Measurements from ENCODE around the gene DYDC1.
"Not testable (repeated sequence)": the region's sequence is repeated elsewhere in the genome, so short reads cannot be mapped to it uniquely, and the experiment has no call there.

The DYDC1 gene

DNA sequence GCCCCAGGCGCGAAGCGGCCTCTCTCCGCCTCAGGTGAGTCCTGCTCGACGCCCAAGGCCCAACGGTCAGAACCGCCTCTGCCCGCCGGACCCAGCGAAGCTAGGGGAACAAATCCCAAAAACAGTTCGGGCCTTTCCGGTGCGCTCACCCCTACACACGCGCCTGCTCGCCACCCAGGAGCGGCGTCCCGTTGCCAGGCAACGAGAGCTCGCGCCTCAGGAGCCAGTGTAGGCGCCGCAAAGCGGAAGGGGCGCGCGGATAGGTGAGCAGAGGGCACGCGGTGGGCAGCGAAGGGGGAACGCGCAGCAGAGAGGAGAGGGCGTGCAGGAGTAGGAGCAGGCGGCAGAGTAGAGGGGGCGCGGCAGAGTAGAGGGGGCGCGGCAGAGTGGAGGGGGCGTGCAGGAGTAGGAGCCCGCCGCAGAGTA, at the start of gene DYDC1, which contains the start of gene DYDC2:
Gene DYDC1 (minus strand): TSS at position 193 of the 426 bp plus-strand sequence. CDS start 4,154 bp downstream, outside the sequence.
Gene DYDC2 (plus strand): TSS at position 219 of the 426 bp plus-strand sequence. CDS start 5,663 bp downstream, outside the sequence.
- no peak for DNase-seq (ENCODE audit: low read depth)

DNA sequence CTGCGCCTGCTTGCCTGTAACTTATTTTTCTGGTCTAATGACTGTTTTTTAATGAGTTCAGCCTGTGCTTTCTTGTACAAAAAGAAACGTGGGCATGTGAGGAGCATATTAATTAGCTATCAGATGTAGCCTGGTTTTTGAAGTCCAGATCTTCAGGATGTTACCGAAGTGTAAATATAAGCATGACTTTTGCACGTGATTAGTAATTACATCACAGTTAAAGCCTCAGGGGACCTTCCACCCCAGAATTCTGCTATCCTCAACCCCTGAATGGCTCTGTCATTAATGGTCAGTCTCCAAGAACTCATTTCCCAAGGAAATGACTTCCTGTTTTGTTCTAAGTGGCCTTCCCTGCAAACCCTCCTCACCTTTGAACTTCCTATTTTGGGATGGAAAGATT, 49.6 kb upstream of the DYDC1 start:
- DNase-seq (ENCODE audit: low read depth) = no peak

DNA sequence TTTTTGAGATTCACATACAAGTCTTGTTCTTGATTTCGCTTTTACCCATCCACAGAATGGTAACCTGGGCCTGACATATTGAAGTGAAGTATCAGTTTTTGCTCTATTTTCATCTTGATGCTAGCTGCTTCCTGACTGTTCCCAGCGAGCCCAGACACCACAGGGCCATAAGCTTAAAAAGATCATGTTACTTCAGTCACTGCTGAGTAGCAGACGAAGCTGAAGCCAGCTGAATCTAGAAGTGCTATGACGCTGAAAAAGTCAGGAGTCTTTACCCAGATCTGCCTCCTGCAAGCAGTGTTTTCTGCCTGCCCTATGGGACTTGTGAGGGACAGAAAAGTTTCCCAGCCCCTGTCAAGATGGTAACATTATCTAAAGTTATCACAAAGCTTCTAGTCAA, 49.1 kb upstream of the DYDC1 start:
- no peak for DNase-seq (ENCODE audit: low read depth)

DNA sequence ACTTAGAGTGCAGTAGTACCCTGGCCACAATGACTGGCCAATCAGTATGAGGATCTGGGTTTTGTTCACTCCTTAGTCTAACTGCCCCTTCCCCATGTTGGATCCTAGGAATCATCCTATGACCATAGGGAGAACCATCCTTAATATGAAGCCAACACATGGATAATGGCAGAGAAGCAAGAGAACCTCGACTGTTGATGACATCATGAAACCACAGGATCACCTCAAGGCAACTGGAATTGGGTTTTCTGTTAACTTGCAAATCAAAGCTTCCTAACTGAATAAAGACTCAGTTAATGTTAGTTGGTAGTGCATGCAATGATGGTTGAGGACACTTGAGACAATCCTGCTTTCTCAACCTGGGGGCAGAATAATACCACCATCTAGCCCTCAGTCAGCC, 48.5 kb upstream of the DYDC1 start:
- DNase-seq (ENCODE audit: low read depth) = no peak

DNA sequence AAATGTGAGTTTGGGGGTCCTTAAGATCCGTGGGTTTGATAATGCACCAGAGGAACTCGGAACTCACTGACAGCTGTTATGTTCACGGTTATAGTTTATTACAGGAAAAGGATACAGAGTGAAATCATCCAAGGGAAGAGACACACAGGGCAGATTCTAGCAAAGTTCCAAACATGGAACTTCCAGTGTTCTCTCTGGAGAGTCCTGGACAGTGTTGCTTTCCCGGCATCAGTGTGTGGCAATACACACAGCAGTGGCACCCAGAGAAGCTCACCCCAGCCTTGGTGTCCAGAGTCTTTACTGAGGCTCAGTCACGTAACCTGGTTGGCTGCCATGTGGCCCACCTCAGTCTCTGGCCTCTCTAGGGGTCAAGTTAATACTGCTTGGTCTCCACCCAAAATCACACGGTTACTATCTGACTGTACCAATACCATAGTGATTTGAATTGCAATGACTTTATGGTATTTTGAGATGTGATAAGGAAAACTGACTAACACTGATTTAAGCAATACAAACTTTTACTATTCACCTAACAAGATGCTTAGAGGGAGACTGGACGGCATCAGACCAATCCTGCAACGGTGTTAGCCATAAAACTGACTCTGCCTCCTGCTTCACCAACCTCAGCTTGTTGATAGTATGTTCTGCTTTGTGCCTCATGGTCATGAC, 43.7 kb upstream of the DYDC1 start:
- no peak for DNase-seq (ENCODE audit: low read depth)

DNA sequence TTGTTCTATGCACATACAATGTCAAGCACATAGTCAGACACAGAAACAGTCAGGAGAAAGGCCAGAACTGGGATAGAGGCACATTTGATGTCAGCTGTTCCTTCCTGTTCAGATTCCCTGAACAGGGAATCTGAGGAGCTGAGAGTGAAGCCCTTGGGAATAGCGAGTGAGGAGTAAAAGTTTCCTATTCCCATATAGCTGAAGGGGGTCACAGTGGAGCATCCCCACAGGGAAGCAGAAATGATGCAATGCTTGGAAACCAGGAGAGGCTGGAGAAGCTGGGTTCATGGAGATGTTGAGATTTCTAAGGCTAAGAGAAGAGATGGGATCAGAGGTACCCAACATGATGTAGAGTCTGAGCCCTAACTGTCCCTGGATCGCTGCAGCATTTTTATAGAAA, 40.5 kb upstream of the DYDC1 start:
- no peak for DNase-seq (ENCODE audit: low read depth)

DNA sequence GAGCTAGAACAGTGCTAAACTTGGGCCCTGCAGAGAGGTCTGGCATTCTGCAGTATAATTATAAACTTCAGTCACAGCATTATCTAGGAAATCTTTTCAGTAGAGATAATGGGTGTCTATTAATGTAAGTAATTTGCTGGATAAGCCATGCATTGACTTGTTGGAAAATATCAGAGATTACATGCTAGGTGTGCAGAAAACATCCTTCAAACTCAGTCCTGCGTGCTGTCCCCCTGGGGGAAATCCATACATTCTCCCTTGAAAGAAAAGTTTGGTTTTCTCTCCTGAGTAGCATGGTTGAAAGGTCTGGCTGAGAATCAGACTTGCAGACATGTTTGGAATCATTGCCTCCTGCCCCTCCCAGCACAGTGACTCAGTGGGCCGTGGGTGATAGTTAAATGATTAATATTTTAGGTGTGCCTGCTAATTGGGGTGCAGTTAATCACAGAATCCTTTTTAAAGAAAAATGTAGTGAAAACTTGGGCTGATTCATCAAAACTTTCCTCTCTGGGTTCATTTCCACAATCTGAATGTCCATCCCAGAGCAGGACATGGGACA, 37.9 kb upstream of the DYDC1 start:
- DNase-seq (ENCODE audit: low read depth) = no peak

DNA sequence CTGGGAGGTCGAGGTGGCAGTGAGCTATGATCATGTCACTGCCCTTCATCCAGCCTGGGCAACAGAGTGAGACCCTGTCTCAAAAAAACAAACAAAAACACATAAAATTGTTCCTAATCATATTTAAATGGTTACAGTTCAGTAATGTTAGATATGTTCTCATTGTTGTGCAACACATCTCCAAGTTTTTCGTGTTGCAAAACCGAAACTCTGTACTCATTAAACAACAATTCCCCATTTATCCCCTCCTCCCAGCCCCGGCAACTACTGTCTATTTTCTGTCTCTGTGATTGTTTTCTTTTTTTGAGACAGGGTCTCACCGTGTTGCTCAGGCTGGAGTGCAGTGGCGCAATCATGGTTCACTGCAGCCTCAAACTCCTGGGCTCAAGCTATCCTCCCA, 35.7 kb upstream of the DYDC1 start:
- DNase-seq (ENCODE audit: low read depth) = no peak

DNA sequence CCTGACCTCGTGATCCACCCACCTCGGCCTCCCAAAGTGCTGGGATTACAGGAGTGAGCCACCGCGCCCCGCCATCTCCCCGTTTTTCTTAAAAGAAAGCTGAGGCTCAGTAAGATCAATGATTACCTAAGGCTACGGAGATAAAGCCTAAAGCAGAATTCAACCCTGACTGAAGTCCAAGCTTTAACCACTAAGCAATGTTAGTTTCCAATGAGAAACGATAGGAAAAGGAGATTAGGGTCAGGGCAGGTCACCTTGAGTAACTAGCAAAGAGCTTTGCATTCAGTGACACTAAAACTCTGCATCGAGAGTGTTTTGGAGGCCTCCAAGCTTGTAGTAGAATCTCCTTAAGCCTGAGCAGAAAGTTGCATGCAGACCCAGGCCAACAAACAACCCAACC, 34.2 kb upstream of the DYDC1 start:
- no peak for DNase-seq (ENCODE audit: low read depth)

DNA sequence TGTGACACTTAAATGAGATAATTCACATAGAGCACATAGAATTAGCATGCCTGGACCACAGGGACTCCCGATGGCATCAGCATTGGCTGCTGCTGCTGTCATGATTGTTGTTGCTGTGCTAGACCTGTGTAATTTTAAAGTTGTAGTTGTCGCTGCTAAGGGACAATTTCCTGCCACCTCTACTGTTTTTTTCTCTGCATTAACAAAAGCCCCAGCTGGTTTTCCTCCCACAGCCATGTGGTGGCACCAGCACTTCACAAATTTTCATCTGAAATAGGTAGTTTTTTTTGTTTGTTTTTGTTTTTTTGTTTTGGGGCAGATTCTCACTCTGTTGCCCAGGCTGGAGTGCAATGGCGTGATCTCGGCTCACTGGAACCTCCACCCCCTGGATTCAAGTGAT, 26.4 kb upstream of the DYDC1 start:
- DNase-seq (ENCODE audit: low read depth) = no peak

DNA sequence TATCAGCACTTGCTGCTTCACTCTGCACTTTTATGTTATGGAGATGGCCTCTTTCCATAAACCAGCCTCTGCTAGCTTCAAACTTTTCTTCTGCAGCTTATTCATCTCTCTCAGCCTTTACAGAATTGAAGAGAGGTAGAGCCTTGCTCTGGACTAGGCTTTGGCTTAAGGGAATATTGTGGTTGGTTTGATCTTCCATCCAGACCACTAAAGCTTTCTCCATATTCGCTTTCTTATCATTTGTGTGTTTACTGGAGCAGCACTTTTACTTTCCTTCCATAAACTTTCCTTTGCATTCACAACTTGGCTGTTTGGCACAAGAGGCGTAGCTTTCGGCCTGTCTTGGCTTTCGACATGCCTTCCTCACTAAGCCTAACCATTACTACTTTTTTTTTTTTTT, 23.6 kb upstream of the DYDC1 start:
- no peak for DNase-seq (ENCODE audit: low read depth)

DNA sequence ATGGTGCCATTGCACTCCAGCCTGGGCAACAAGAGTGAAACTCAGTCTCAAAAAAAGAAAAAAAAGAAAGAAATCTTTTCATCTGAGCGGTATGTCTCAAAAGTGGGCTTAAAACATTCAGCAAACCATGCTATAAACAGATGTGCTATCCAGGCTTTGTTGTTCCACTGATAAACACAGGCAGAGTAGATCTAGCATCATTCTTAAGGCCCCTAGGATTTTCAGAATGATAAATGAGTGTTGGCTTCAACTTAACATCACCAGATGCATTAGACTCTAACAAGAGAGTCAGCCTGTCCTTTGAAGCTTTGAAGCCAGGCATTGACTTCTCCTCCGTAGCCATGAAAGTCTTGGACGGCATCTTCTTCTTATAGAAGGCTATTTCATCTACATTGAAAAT, 23.1 kb upstream of the DYDC1 start:
- DNase-seq (ENCODE audit: low read depth) = no peak

DNA sequence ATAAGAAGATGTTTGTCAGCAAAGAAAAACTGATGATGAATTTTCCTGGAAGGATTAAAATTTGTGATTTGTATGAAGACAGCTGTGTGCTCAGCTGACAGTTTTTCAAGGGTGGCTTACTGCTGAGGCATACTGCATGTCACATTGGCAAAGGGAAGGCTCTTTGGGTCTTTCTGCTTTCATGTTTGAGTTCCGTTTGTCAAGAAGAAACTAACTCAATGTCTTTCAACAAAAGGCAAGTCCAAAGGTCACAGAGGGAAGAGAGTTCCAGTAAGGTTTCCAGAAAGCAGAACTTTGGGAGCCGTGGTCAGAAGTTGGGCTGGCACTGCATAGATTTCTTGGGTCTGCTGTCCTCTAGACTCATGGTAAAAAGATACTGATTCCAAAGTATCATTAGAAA, 16.9 kb upstream of the DYDC1 start:
- DNase-seq (ENCODE audit: low read depth) = no peak

DNA sequence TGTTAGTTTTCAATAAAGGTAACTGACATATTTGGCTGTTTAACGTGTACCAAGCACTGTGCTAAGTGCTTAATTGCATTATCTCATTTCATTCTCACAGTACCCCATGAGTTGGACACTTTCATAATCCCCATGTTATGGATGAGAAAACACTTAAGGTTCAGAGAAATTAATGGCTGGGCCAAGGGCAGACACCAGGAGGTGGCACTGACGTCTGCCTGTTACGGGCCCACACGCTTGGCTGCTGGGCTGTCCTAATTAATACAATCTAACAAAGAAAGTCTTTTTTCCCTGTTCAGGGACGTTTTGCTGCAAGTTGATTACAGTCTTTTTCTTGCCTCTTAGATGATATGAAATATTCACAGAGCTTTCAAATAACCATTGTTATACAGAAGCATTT, 16.1 kb upstream of the DYDC1 start:
- no peak for DNase-seq (ENCODE audit: low read depth)

DNA sequence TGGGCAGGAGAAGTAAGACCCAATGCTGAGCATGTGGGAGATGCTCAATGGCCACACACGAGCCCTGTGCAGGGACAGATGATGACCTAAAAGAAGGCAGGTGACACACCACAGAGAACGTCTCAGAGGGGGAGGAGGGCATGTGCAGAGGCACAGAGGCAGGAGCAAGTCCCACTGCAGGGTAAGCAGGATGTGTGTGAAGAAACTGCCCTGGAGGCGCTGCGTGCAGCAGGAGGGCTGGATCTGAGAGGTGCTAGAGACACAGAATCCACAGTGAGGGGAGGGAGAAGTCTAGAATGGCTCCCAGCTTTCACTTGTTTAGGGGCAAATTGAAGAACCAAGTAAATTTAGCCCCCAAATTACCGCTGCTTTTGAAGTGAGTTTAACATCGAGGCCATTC, 14.9 kb upstream of the DYDC1 start:
- no peak for DNase-seq (ENCODE audit: low read depth)

DNA sequence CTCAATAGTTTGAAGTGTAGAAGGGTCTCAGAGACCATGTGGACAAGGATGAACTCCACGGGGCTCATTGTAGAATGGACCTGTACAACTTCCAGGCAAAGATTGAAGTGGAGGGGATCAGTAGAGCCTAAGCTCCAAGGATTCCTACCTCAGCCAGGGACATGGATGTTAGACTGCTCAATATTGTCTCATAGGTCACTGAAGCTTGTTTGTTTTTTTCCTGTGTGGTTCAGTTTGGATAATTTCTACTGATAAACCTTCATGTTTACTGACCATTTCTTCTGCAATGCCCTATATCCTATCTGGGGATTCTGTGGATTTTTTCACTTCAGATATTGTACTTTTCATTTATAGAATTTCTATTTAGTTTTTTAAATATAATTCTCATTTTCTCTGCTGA, 9.0 kb upstream of the DYDC1 start:
- DNase-seq (ENCODE audit: low read depth) = no peak

DNA sequence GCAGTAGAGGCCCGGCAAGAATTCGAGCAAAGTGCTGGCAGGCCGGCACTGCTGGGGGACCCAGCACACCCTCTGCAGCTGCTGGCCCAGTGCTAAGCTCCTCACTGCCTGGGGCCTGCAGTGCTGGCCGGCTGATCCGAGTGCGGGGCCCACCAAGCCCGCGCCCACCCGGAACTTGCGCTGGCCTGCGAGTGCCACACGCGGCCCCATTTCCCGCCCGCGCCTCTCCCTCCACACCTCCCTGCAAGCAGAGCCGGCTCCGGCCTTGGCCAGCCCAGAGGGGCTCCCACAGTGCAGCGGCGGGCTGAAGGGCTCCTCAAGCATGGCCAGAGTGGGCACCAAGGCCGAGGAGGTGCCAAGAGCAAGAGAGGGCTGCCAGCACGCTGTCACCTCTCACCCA, 3.1 kb upstream of the DYDC1 start:
- no peak for DNase-seq (ENCODE audit: low read depth)

DNA sequence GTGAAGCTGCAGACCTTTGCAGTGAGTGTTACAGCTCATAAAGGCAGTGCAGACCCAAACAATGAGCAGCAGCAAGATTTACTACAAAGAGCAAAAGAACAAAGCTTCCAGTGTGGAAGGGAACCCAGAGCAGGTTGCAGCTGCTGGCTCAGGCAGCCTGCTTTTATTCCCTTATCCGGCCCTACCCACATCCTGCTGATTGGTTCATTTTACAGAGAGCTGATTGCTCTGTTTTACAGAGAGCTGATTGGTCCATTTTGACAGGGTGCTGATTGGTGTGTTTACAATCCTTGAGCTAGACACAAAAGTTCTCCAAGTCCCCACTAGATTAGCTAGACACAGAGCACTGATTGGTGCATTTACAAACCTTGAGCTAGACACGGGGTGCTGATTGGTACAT, 2.4 kb upstream of the DYDC1 start:
- not testable (repeated sequence) for DNase-seq (ENCODE audit: low read depth)

DNA sequence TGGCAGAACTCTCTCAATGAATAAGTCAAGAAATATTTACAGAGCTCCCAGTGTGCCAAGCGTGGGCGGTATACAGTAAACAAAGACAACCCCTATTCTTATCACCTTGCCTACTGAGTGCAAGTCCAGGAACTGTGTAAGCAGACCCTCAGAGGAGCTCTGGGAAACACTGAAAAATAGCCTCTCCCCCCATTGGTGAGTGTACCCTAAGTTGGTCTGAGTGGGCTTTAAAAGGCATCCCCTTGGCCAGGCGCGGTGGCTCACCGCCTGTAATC, 1.2 kb upstream of the DYDC1 start:
- DNase-seq (ENCODE audit: low read depth) = no peak

DNA sequence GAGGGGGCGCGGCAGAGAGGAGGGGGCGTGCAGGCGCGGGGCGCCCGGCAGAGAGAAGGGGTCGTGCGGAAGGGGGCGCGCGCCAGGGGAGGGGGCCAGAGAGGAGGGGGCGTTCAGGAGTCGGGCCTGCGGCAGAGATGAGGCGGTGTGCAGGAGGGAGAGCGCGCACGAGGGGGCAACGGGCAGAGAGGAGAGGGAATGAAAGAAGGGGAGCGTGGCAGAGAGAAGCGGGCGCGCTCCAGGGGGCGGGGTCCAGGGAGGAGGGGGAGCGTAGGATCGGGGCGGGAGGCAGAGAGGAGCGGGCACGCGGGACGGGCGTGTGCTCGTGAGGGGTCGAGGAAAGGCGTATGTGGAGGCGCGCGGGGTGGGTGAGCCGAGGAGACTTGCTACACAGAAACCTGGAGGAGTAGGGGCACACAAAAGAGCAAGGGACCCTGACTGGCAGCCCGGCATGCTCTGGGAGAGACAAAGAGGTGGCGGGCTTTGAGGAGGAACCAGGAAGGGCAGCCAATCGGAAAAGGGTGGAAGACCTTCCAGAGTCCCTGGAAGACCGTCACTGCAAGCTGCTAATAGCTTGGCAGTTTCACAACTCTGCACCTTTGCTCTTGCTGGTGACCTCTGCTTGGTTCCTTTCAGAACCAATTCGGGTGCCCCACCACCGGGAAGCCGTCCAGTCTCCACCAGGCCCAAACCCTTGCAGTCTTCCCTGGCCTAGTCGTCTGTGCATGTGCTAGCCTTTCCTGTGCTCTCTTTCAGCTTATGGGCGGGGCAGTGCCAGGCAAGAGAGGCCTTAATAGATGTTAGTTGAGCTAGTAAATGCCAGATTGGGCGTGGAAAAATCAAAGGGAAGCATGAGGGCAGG, 665 bp upstream of the DYDC1 start:
- DNase-seq (ENCODE audit: low read depth) = no peak

DNA sequence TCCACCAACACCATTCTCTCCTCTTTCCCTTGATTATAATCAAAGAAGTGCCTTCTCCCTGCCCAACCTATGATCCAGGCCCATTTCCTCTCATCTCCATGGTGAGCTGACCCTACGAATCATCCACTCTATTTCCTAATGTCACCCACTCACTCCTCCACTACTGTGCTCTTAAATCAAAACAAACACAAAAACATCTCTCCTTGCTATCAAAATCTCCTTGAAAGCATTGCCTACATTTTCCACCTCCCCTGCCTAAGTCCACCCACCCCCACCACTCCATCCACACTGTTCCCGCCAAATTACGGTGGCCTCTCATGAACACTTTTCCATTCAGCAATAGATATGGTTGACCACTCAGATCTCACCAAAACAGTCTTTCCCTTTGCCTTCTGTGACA, 5.3 kb downstream of the DYDC1 start:
- DNase-seq (ENCODE audit: low read depth) = no peak

DNA sequence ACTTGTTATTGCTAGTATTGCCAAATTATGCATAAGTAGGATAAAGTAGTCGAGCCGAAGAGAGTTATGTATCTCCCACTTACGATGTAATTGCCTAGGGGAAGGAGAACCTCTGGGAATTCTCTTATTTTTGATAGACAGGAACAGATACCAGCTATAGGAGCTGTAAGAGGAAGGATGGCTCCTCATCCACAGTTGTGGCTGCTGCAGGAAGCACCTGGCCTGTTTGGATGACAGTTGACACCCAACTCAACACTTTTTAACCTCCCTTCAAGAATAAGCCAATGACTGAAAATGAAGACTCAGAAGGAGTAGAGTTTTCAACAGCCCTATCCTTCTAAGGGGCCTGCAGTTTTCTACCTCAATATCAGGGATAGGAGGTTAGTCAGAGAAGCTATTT, 6.3 kb downstream of the DYDC1 start:
- DNase-seq (ENCODE audit: low read depth) = no peak

DNA sequence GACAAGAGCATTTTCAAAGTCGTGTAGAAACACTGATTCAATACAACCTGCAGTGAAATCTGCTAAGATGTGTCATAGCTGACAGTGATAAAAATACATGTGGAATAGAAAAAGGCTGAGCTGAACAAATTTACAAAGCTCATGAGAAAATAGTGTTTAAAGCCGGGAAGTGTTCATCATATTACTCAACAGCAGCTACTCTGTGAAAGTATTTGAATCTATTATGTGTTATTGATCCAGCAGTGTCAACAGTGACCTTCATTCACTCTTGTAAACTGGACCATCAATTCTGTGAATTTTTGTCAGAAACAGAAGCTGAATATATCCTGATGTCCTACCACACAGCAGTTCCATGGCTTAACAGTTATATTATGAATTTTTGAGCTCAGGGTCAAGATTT, 11.6 kb downstream of the DYDC1 start:
- no peak for DNase-seq (ENCODE audit: low read depth)

DNA sequence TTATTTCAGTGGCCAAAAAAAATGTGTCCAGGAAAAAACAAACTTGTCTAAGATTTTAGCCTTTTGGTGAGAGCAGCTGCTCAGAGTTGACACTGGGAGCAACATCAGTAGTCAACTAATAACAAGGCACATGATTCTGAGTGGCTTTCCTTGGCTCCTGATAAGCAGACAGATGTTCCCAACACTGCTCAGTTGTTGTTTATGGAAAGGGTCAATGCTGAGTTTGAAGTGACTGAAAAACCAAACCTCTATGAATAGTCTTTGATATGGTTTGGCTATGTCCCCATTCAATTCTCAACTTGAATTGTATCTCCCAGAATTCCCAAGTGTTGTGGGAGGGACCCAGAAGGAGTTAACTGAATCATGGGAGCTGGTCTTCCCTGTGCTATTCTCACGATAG, 12.3 kb downstream of the DYDC1 start:
- DNase-seq (ENCODE audit: low read depth) = no peak

Data from stimulated activated CD8-positive, alpha-beta memory T cell treated with anti-CD3 and anti-CD28 coated beads, Interleukin-15, amount 100 ng/mL, for 24 hours (primary cell).